H1 (cell line): Measurements from ENCODE around the gene ARHGAP18. TPM values are rescaled to one million over a fixed set of nuclear protein-coding genes. Genes with fewer than 3 reads are reported as not detected.

Source experiments
- EGR1 ChIP-seq: IDR thresholded peaks from 2 replicates; pipeline ENCODE4 v1.6.1; 2011; ENCODE audit warnings: low read depth, low read length, borderline replicate concordance
- JUND ChIP-seq: IDR thresholded peaks from 2 replicates; pipeline ENCODE4 v1.6.1; 2011; ENCODE audit warnings: mild to moderate bottlenecking, improper control_type of control experiment, low read length
- polyA plus RNA-seq, 7 experiments: library from polyadenylated mRNA; depleted of rRNA in 3 of 7; stranded (reverse) in 5 of 7; unstranded in 2 of 7; fragments of >200 nt in 5 of 7; fragments of 200-250 nt in 2 of 7; gene quantifications; 1 replicate in 5 of 7; 2 replicates in 1 of 7; 4 replicates in 1 of 7; pipeline versions ENCODE4 v1.2.1 to v1.2.3, GENCODE V29; 2011 to 2013; ENCODE audit warnings: missing spikeins in 2 of 7, mixed read lengths in 2 of 7
- total RNA-seq: library from RNA; stranded (reverse); fragmentation: NEBNext Ultra II Directional; extraction: Animal tissue kit (Norgen Biotek cat#: 25700); gene quantifications from 2 replicates; pipeline ENCODE4 v1.2.1, GENCODE V29; 2021

ARHGAP18 gene
- total and polyA plus RNA-seq, 2 of the 8 experiments (the other 6 are each of a cell fraction or from before 2014, with no cell fraction given), result 0.83 to 4.5 TPM

GRCh38 chr6:129643176-129643575, 66.8 kb downstream of the ARHGAP18 start (continued):
- no peak for TF ChIP-seq JUND
- no peak for TF ChIP-seq EGR1
